Heart left ventricle (tissue), 16 donors: ENCODE data around the gene TNRC6C. TPM values are rescaled to one million over a fixed set of nuclear protein-coding genes. Genes with fewer than 3 reads are reported as not detected.

Experiments
- ATAC-seq, 4 donors: fragments of 200-7000 bp; cut with Tn5 transposase; one replicate each; pipeline ENCODE4 v1.9.1; 2020 to 2022; ENCODE audit warnings: moderate library complexity in 4 of 4, mild to moderate bottlenecking in 3 of 4, moderate number of reproducible peaks in 1 of 4
- DNase-seq, 5 donors: peaks; one replicate each; pipeline ENCODE4 v3.0.0-alpha.2; 2020
- H3K27ac ChIP-seq, 12 donors: fragments of 200-600 bp; sonication (generic) in 4 of 12; one replicate each; pipeline versions ENCODE4 v1.5.0 to v1.8.0; 2016 to 2022; ENCODE audit warnings: mild to moderate bottlenecking in 2 of 12
- H3K27me3 ChIP-seq, 9 donors: fragments of 200-600 bp; sonication (generic) in 2 of 9; one replicate each; pipeline versions ENCODE4 v1.5.1 to v1.8.0; 2016 to 2022; ENCODE audit warnings: mild to moderate bottlenecking in 3 of 9
- H3K36me3 ChIP-seq, 9 donors: fragments of 200-600 bp; sonication (generic) in 2 of 9; one replicate each; pipeline versions ENCODE4 v1.5.0 to v1.8.0; 2018 to 2022; ENCODE audit warnings: mild to moderate bottlenecking in 2 of 9
- H3K4me1 ChIP-seq, 12 donors: fragments of 200-600 bp; sonication (generic) in 4 of 12; one replicate each; pipeline versions ENCODE4 v1.5.0 to v1.8.0; 2016 to 2022; ENCODE audit warnings: mild to moderate bottlenecking in 3 of 12
- H3K4me3 ChIP-seq, 12 donors: fragments of 200-600 bp; sonication (generic) in 4 of 12; one replicate each; pipeline versions ENCODE4 v1.5.0 to v1.8.0; 2017 to 2022; ENCODE audit warnings: mild to moderate bottlenecking in 9 of 12, moderate library complexity in 4 of 12
- H3K9me3 ChIP-seq, 12 donors: fragments of 200-600 bp; sonication (generic) in 4 of 12; one replicate each; pipeline versions ENCODE4 v1.5.0 to v1.8.0; 2016 to 2022; ENCODE audit warnings: mild to moderate bottlenecking in 1 of 12
- POLR2A ChIP-seq, 2 donors: fragments of 450-650 bp; IDR thresholded peaks; one replicate each; pipeline ENCODE4 v1.6.1; 2017; ENCODE audit warnings: antibody characterized with exemption in 2 of 2, mild to moderate bottlenecking in 2 of 2, moderate library complexity in 2 of 2
- WGBS, 4 donors: extraction: QIAGEN DNeasy Blood & Tissue Kit in 2 of 4; methylation state at CpG; one replicate each; pipeline versions ENCODE4 v1.1.5 to v1.1.7; 2013 to 2018; 5-methylcytosine and 5-hydroxymethylcytosine counted together
- intact Hi-C, 10 donors: fragments of 100-400 bp; cut with DNase I; formaldehyde crosslinking; loops; one replicate each; pipeline versions ENCODE4 v1.11.1 to v1.14.2; 2022
- polyA plus RNA-seq, 2 donors: library from polyadenylated mRNA; stranded (reverse); fragments of 200-250 nt; gene quantifications; one replicate each; pipeline ENCODE4 v1.2.3, GENCODE V29; 2013
- total RNA-seq, 9 donors: library from RNA; depleted of rRNA in 2 of 9; stranded (reverse); fragments of >200 nt in 2 of 9; fragmentation: NEBNext Ultra II Directional in 3 of 9; extraction: Animal tissue kit (Norgen Biotek cat#: 25700) in 3 of 9; gene quantifications; one replicate each; pipeline versions ENCODE4 v1.1.0 to v1.2.4, GENCODE V29; 2016 to 2023
- TF ChIP-seq, protein P1 (sequence below), 12 donors: fragments of 200-600 bp; sonication (generic) in 4 of 12; IDR thresholded peaks; one replicate each; pipeline versions ENCODE4 v1.5.0 to v1.8.0; 2018 to 2022; ENCODE audit warnings: antibody characterized with exemption in 12 of 12, mild to moderate bottlenecking in 5 of 12
- donor health status: ischemic (EF 13 %, LVEDD 7.1; RV severe dilation, severe dysfunction).
- donor health status: healthy with polysubstance abuse.
- donor health status: DM: no; HTN: yes; CAD: no.
- donor health status: DM: no; HTN: no; CAD: no.
- donor health status: ischemic (EF 25% LVEDD 6.9; RV normal size, moderate dysfunction).
- donor health status: ischemic (EF 25% LVEDD 5.7; RV mildly dilated, moderate dysfunction).
- donor health status: healthy.
- donor health status: DM: yes; HTN: yes; CAD: no.
- donor health status: ischemic (EF 35%, LVEDD 5.7; RV mildly dilated, moderate dysfunction).
- donor health status: nonischemic (EF 11% LVEDD 7.7; RV severe dilation, severe dysfunction).
- donor health status: DM: yes; HTN: yes; CAD: no.
- donor health status: PGD.
- donor health status: ischemic (EF 29% LVEDD 5.4; RV normal size, mild dysfunction).
- donor health status: nonischemic (EF 23%, LVEDD 6.1; RV moderate dilation, normal function).

TNRC6C gene
- total and polyA plus RNA-seq, 11 donors, result 7.7 to 24.7 (median 19.0) TPM

DNA sequence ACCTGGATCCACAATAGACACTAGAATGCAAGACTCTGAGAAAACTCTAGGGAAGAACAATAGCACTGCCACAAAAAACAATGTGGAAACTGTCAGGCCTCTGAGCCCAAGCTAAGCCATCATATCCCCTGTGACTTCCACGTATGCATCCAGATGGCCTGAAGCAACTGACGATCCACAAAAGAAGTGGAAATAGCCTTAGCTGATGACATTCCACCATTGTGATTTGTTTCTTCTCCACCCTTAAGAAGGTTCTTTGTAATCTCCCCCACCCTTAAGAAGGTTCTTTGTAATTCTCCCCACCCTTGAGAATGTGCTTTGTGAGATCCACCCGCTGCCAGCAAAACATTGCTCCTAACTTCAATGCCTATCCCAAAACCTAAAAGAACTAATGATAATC is 39.2 kb upstream of the TNRC6C start:
- DNase-seq, result no peak
- Histone ChIP-seq H3K36me3 (no peaks in the 10 kb centered on the region), H3K4me3 (no peak overlapping the region), H3K4me1 (peaks cover 0 to 12% (median 0%) of the 10 kb centered on the region in 12 donors), H3K9me3 (peaks cover 0 to 6% (median 0%) of the 10 kb centered on the region in 12 donors), H3K27me3 (peaks cover 0 to 52% (median 16%) of the 10 kb centered on the region in 9 donors), H3K27ac (no peak overlapping the region)
- intact Hi-C loops, result no loop called here
- TF ChIP-seq POLR2A (IDR thresholded peaks at IDR 0.05), result no peak
- TF ChIP-seq, protein P1, sequence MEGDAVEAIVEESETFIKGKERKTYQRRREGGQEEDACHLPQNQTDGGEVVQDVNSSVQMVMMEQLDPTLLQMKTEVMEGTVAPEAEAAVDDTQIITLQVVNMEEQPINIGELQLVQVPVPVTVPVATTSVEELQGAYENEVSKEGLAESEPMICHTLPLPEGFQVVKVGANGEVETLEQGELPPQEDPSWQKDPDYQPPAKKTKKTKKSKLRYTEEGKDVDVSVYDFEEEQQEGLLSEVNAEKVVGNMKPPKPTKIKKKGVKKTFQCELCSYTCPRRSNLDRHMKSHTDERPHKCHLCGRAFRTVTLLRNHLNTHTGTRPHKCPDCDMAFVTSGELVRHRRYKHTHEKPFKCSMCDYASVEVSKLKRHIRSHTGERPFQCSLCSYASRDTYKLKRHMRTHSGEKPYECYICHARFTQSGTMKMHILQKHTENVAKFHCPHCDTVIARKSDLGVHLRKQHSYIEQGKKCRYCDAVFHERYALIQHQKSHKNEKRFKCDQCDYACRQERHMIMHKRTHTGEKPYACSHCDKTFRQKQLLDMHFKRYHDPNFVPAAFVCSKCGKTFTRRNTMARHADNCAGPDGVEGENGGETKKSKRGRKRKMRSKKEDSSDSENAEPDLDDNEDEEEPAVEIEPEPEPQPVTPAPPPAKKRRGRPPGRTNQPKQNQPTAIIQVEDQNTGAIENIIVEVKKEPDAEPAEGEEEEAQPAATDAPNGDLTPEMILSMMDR (IDR thresholded peaks at IDR 0.05), result no peak
- 87 to 89% (median 88%) methylated on average over 3 of the region's 3 CpGs for WGBS, 4 donors
- ATAC-seq, result no peak

DNA sequence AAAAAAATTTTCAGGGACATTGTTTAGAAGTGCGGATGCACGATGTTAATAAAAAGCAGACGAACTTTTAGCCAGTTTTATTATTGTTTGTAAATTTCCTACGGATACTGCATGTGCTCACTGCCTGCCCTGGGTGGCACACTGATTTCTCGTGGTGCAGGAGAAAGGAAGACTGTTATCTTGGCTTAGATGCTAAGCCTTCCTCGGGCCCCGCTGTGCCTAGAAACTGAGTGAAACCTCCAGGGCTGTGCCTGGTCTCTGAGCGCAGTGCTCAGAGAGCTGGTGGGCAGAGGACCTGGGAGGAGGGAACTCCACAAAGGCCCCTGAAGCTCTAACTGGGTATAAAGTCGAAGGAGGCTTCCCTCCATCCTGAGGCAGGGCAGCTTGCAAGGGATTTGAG is 35.4 kb upstream of the TNRC6C start:
- ATAC-seq (no peak), DNase-seq (no peak)
- no peak overlapping the region for H3K4me3 ChIP-seq
- intact Hi-C loops, result no loop called here
- 73 to 81% (median 77%) methylated on average over 9 of the region's 9 CpGs for WGBS, 4 donors
- TF ChIP-seq POLR2A (IDR thresholded peaks at IDR 0.05), result no peak
- TF ChIP-seq, protein P1 (IDR thresholded peaks at IDR 0.05), result no peak
- peaks cover 0 to 10% (median 2%) of the 10 kb centered on the region in 12 donors for H3K4me1 ChIP-seq
- peaks cover 0 to 25% (median 0%) of the 10 kb centered on the region in 9 donors for H3K27me3 ChIP-seq
- H3K9me3 ChIP-seq, result peaks cover 0 to 6% (median 0%) of the 10 kb centered on the region in 12 donors
- no peak overlapping the region for H3K27ac ChIP-seq
- H3K36me3 ChIP-seq, result no peaks in the 10 kb centered on the region

DNA sequence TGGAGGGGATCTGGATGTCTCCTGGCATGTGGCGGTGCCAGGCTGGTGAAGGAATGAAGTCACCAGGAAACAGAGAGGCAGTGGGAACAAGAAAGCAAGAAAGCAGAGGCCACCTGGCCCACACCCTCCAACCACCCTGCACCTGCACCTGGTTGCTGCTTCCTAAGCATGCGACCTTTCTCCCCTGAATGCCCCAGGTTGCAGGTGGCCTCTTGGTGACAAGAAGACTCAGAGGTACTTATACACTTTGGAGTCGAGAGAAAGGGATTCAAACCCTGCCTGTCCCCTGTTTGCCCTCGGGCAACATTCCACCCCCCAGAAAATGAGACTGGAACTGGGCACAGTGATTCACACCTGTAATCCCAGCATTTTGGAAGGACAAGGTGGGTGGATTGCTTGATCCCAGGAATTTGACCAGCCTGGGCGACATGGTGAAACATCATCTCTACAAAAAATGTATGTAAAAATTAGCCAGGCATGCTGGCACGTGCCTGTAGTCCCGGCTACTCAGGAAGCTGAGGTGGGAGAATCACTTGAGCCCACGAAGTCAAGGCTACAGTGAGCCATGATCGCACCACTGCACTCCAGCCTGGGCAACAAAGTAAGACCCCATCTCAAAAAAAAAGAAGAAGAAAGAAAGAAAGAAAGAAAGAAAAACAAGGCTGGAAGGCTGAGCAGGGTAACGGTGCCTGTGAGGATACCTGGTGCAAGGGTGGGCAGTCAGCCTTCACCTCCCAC is 34.6 kb upstream of the TNRC6C start:
- ATAC-seq (no peak), DNase-seq (no peak)
- WGBS, 4 donors, result 79 to 86% (median 85%) methylated on average over 10 of the region's 10 CpGs
- peaks cover 0 to 6% (median 0%) of the 10 kb centered on the region in 12 donors for H3K9me3 ChIP-seq
- no peak overlapping the region for H3K27ac ChIP-seq
- no peak overlapping the region for H3K4me3 ChIP-seq
- peaks cover 0 to 23% (median 0%) of the 10 kb centered on the region in 9 donors for H3K27me3 ChIP-seq
- no peak for TF ChIP-seq POLR2A (IDR thresholded peaks at IDR 0.05)
- TF ChIP-seq, protein P1 (IDR thresholded peaks at IDR 0.05), result no peak
- intact Hi-C loops, result no loop called here
- peaks cover 0 to 10% (median 2%) of the 10 kb centered on the region in 12 donors for H3K4me1 ChIP-seq
- no peaks in the 10 kb centered on the region for H3K36me3 ChIP-seq

DNA sequence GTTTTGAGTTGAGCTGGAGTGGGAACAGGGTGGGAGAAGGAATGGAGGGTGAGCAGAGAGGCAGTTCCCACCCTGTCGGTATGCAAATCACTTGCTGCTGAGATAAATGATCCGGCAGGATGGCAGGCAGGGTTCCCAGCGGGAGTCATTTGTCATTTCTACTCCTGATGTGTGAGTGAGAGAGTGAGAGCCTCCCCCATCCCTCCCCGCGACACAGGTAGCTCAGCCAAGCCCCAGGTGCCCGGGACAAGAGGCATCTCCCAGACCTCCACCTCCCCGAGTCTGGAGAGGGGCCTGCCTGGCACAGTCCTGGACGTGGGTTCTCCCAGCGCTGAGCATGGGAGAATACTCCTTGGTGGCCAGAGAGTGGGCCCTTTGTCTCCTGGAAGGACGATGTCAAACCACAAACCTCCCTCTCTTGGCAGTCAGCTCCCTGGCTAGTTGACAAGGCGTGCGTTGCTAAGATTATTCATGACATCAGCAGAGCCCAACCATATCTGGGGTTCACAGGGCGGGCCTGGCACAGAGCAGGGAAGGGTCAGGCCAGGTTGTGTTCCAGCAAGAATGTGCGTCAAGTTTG is 33.7 kb upstream of the TNRC6C start:
- H3K27ac ChIP-seq, result no peak overlapping the region
- no peaks in the 10 kb centered on the region for H3K36me3 ChIP-seq
- H3K9me3 ChIP-seq, result peaks cover 0 to 6% (median 0%) of the 10 kb centered on the region in 12 donors
- WGBS, 4 donors, result 18 to 34% (median 27%) methylated on average over 9 to 14 of the region's 14 CpGs
- intact Hi-C loops, result no loop called here
- peaks cover 0 to 24% (median 0%) of the 10 kb centered on the region in 9 donors for H3K27me3 ChIP-seq
- no peak overlapping the region for H3K4me3 ChIP-seq
- H3K4me1 ChIP-seq, result peaks cover 0 to 10% (median 2%) of the 10 kb centered on the region in 12 donors
- peak; percentile 59 to 94 (median 91) for ATAC-seq
- peak in 4 of 5 donors; percentile 45 to 71 (median 64) for DNase-seq
- TF ChIP-seq, protein P1 (IDR thresholded peaks at IDR 0.05), result no peak
